HEK293T (cell line): Measurements from ENCODE around the gene SRI.

Experiments used
- FOXM1 ChIP-seq: fragments of 450-650 bp; IDR thresholded peaks from 2 replicates; pipeline ENCODE4 v1.6.1; 2017; ENCODE audit warnings: mild to moderate bottlenecking, borderline replicate concordance
- SUZ12 ChIP-seq: fragments of 450-650 bp; IDR thresholded peaks from 2 replicates; pipeline ENCODE4 v1.6.1; 2016; ENCODE audit warnings: mild to moderate bottlenecking
- TF ChIP-seq, protein P1 (sequence below): fragments of 450-650 bp; IDR thresholded peaks from 2 replicates; pipeline ENCODE4 v1.6.1; 2016

DNA sequence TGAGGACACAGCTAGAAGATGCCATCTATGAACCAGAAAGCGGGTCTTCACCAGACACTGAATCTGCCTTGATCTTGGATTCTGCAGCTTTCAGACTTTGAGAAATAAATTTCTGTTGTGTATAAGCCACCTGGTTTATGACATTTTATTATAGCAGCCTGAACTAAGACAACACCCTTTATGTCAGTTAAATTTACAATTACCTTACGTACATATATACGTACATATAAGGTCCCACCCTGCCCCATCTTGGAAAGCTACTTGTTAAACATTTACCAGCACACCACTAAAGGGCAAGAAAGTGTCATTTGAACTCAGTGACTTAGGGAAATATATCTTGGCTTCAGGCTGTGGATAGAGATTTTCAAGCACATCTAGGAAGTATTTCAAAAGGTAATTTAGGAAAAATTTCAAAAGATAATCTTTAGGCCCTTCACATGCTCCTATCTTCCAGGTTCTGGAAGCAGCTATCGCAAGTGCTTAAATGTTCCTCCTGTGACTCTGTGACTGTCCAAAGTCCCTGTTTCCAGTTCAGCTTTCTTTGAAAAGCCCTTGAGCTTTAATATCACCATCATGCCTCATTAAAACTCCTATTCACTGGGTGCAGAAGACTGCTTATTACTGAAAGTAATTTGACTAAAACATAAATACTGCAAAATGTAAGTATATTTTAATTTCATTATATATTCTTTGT is 9.6 kb upstream of the SRI start:
- TF ChIP-seq FOXM1: no peak
- TF ChIP-seq, protein P1, sequence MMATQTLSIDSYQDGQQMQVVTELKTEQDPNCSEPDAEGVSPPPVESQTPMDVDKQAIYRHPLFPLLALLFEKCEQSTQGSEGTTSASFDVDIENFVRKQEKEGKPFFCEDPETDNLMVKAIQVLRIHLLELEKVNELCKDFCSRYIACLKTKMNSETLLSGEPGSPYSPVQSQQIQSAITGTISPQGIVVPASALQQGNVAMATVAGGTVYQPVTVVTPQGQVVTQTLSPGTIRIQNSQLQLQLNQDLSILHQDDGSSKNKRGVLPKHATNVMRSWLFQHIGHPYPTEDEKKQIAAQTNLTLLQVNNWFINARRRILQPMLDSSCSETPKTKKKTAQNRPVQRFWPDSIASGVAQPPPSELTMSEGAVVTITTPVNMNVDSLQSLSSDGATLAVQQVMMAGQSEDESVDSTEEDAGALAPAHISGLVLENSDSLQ: no peak
- TF ChIP-seq SUZ12: no peak
